ENCODE measurements around the gene GNAS-AS1.

DNA sequence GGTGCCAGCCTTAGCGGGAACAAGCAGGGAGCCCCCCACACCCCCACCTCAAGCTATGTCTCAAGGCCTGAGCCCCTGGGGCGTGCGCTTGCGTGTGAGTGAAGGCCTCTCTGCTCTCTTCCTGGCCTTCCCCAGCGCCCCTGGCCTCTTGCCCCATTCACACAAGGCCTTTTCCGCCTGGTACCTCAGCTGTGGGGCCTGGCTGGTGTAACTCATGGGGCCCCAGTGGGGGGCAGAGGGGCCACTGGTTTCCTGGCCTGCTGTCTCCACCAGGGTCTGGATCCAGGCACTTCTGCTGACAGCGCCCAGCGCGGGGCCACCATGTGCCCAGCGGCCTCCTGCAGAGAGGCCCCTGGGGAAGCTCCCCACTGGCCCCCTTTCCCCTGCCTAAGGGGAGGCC lies 34.7 kb downstream of the GNAS-AS1 start:
- TF ChIP-seq, protein P1, sequence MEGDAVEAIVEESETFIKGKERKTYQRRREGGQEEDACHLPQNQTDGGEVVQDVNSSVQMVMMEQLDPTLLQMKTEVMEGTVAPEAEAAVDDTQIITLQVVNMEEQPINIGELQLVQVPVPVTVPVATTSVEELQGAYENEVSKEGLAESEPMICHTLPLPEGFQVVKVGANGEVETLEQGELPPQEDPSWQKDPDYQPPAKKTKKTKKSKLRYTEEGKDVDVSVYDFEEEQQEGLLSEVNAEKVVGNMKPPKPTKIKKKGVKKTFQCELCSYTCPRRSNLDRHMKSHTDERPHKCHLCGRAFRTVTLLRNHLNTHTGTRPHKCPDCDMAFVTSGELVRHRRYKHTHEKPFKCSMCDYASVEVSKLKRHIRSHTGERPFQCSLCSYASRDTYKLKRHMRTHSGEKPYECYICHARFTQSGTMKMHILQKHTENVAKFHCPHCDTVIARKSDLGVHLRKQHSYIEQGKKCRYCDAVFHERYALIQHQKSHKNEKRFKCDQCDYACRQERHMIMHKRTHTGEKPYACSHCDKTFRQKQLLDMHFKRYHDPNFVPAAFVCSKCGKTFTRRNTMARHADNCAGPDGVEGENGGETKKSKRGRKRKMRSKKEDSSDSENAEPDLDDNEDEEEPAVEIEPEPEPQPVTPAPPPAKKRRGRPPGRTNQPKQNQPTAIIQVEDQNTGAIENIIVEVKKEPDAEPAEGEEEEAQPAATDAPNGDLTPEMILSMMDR (IDR thresholded peaks at IDR 0.05): no peak
- TF ChIP-seq EP300 (IDR thresholded peaks at IDR 0.05): no peak
- TF ChIP-seq POLR2A (IDR thresholded peaks at IDR 0.05): no peak
